H9 (cell line): ENCODE data around the gene TMUB2. TPM values are rescaled to one million over a fixed set of nuclear protein-coding genes. Genes with fewer than 3 reads are reported as not detected.

Source experiments
- DNase-seq: peaks from one replicate; pipeline ENCODE4 v3.0.0-alpha.2; 2017
- H2AFZ ChIP-seq: one replicate; pipeline ENCODE4 v1.6.1; 2013; ENCODE audit warnings: mild to moderate bottlenecking, low read length, control low read depth, moderate library complexity
- H2AK5ac ChIP-seq: 2 replicates; pipeline ENCODE4 v1.6.1; 2013; ENCODE audit warnings: low read length, control low read depth, mixed read lengths; ENCODE audit not compliant: insufficient read length
- H2BK120ac ChIP-seq: one replicate; pipeline ENCODE4 v1.6.1; 2013; ENCODE audit warnings: low read depth, mild to moderate bottlenecking, low read length, control low read depth, inconsistent platforms; ENCODE audit not compliant: poor library complexity, severe bottlenecking
- H2BK12ac ChIP-seq: 2 replicates; pipeline ENCODE4 v1.6.1; 2013; ENCODE audit warnings: low read length, control low read depth, mixed read lengths, low read depth; ENCODE audit not compliant: insufficient read length
- H2BK15ac ChIP-seq: 2 replicates; pipeline ENCODE4 v1.6.1; 2013; ENCODE audit warnings: low read depth, low read length, control low read depth
- H2BK20ac ChIP-seq: one replicate; pipeline ENCODE4 v1.6.1; 2013; ENCODE audit warnings: low read depth, mild to moderate bottlenecking, low read length, control low read depth, inconsistent platforms; ENCODE audit not compliant: poor library complexity, severe bottlenecking
- H2BK5ac ChIP-seq: 2 replicates; pipeline ENCODE4 v1.6.1; 2013; ENCODE audit warnings: low read length, control low read depth, mixed read lengths; ENCODE audit not compliant: insufficient read length
- H3K14ac ChIP-seq: 2 replicates; pipeline ENCODE4 v1.6.1; 2013; ENCODE audit warnings: low read length, control low read depth; ENCODE audit not compliant: insufficient read depth
- H3K18ac ChIP-seq: 2 replicates; pipeline ENCODE4 v1.6.1; 2013; ENCODE audit warnings: low read depth, mild to moderate bottlenecking, mixed read lengths, low read length, control low read depth; ENCODE audit not compliant: insufficient read length
- H3K23ac ChIP-seq: 2 replicates; pipeline ENCODE4 v1.6.1; 2013; ENCODE audit warnings: low read length, control low read depth, mixed read lengths, low read depth; ENCODE audit not compliant: insufficient read length
- H3K23me2 ChIP-seq: 2 replicates; pipeline ENCODE4 v1.6.1; 2013; ENCODE audit warnings: low read depth, mild to moderate bottlenecking, mixed read lengths, low read length, control low read depth; ENCODE audit not compliant: insufficient read length, poor library complexity, severe bottlenecking
- H3K27ac ChIP-seq: 2 replicates; pipeline ENCODE4 v1.5.1; 2013; ENCODE audit warnings: low read length, control low read depth, mixed read lengths, low read depth; ENCODE audit not compliant: insufficient read length
- H3K27me3 ChIP-seq: 2 replicates; pipeline ENCODE4 v1.6.1; 2013; ENCODE audit warnings: low read length, control low read depth, inconsistent platforms; ENCODE audit not compliant: insufficient read depth
- H3K4ac ChIP-seq: 2 replicates; pipeline ENCODE4 v1.6.1; 2013; ENCODE audit warnings: low read depth, mild to moderate bottlenecking, control low read depth, inconsistent platforms, low read length, moderate library complexity
- H3K4me1 ChIP-seq: 2 replicates; pipeline ENCODE4 v1.6.1; 2013; ENCODE audit warnings: low read length, control low read depth, inconsistent platforms; ENCODE audit not compliant: insufficient read depth
- H3K4me2 ChIP-seq: 2 replicates; pipeline ENCODE4 v1.6.1; 2013; ENCODE audit warnings: low read length, control low read depth, mixed read lengths; ENCODE audit not compliant: insufficient read length, insufficient read depth
- H3K56ac ChIP-seq: 2 replicates; pipeline ENCODE4 v1.6.1; 2013; ENCODE audit warnings: low read depth, mild to moderate bottlenecking, mixed read lengths, low read length, control low read depth; ENCODE audit not compliant: insufficient read length
- H3K79me1 ChIP-seq: 2 replicates; pipeline ENCODE4 v1.6.1; 2013; ENCODE audit warnings: low read depth, mild to moderate bottlenecking, moderate library complexity, low read length, control low read depth, inconsistent platforms; ENCODE audit not compliant: insufficient read depth, poor library complexity, severe bottlenecking
- H3K79me2 ChIP-seq: 2 replicates; pipeline ENCODE4 v1.6.1; 2013; ENCODE audit warnings: low read length, control low read depth, inconsistent platforms; ENCODE audit not compliant: insufficient read depth
- H3K9ac ChIP-seq: 2 replicates; pipeline ENCODE4 v1.6.1; 2013; ENCODE audit warnings: low read length, control low read depth, mixed read lengths; ENCODE audit not compliant: insufficient read length; ENCODE audit errors: extremely low read depth
- H3K9me3 ChIP-seq: one replicate; pipeline ENCODE4 v1.6.1; 2013; ENCODE audit warnings: low read depth, low read length, inconsistent platforms; ENCODE audit not compliant: control insufficient read depth
- H3T11ph ChIP-seq: one replicate; pipeline ENCODE4 v1.6.1; 2013; ENCODE audit warnings: mild to moderate bottlenecking, low read length, control low read depth, inconsistent platforms
- H4K20me1 ChIP-seq: one replicate; pipeline ENCODE4 v1.6.1; 2013; ENCODE audit not compliant: control insufficient read depth, insufficient read length, insufficient read depth
- H4K5ac ChIP-seq: 2 replicates; pipeline ENCODE4 v1.6.1; 2013; ENCODE audit warnings: low read depth, mild to moderate bottlenecking, mixed read lengths, low read length, control low read depth; ENCODE audit not compliant: insufficient read length
- H4K8ac ChIP-seq: replicated peaks from 2 replicates; pipeline ENCODE4 v1.6.1; 2013; ENCODE audit warnings: low read length, control low read depth, mixed read lengths, low read depth; ENCODE audit not compliant: insufficient read length
- H4K91ac ChIP-seq: 2 replicates; pipeline ENCODE4 v1.6.1; 2013; ENCODE audit warnings: low read depth, mild to moderate bottlenecking, moderate library complexity, mixed read lengths, low read length, control low read depth; ENCODE audit not compliant: insufficient read length
- H3K27ac Mint-ChIP-seq, 3 experiments: 2 replicates in 2 of 3; 3 replicates in 1 of 3; pipeline ENCODE4 v1.8.0; 2020 to 2021; ENCODE audit warnings: mixed read lengths in 3 of 3, mild to moderate bottlenecking in 1 of 3, moderate library complexity in 1 of 3
- H3K27me3 Mint-ChIP-seq: 2 replicates; pipeline ENCODE4 v1.8.0; 2021; ENCODE audit warnings: low read depth, mild to moderate bottlenecking, moderate library complexity, mixed read lengths
- H3K36me3 Mint-ChIP-seq, 3 experiments: 2 replicates in 2 of 3; 3 replicates in 1 of 3; pipeline ENCODE4 v1.8.0; 2020 to 2021; ENCODE audit warnings: low read depth in 3 of 3, mixed read lengths in 3 of 3; ENCODE audit not compliant: insufficient read depth in 1 of 3
- H3K4me1 Mint-ChIP-seq, 2 experiments: 2 replicates each; pipeline ENCODE4 v1.8.0; 2020; ENCODE audit warnings: mixed read lengths in 2 of 2
- H3K4me3 Mint-ChIP-seq, 2 experiments: 2 replicates in 1 of 2; 3 replicates in 1 of 2; pipeline ENCODE4 v1.8.0; 2020 to 2021; ENCODE audit warnings: mild to moderate bottlenecking in 2 of 2, mixed read lengths in 2 of 2, moderate library complexity in 1 of 2
- H3K9me3 Mint-ChIP-seq, 2 experiments: 2 replicates in 1 of 2; 3 replicates in 1 of 2; pipeline ENCODE4 v1.8.0; 2020; ENCODE audit warnings: mild to moderate bottlenecking in 2 of 2, mixed read lengths in 2 of 2, moderate library complexity in 1 of 2
- WGBS: extraction: QIAGEN DNeasy Blood & Tissue Kit; methylation state at CpG from one replicate; pipeline ENCODE4 v1.1.7; 2013; ENCODE audit warnings: missing lambda C conversion rate, low lambda C conversion rate, mixed read lengths; ENCODE audit not compliant: insufficient read length; ENCODE audit errors: extremely low coverage; 5-methylcytosine and 5-hydroxymethylcytosine counted together
- total RNA-seq: library from RNA; stranded (reverse); gene quantifications from 2 replicates; pipeline ENCODE4 v1.2.1, GENCODE V29; 2021
- TF ChIP-seq, protein P1 (sequence below): fragments of 200-600 bp; sonication (generic); conservative IDR thresholded peaks from 3 replicates; pipeline ENCODE4 v1.8.0; 2021; ENCODE audit warnings: antibody characterized with exemption, mild to moderate bottlenecking

Gene TMUB2
- total RNA-seq, 1 experiment from 2014 or later: 22.9 TPM

- Histone ChIP-seq H2BK120ac (no peak overlapping the region), H4K8ac (no peak overlapping the region), H3K23ac (no peak overlapping the region), H3K14ac (no peak overlapping the region), H4K20me1 (no peaks in the 10 kb centered on the region), H3K23me2 (peaks cover 5% of the 10 kb centered on the region), H3K9me3 (no peaks in the 10 kb centered on the region), H3T11ph (no peak overlapping the region), H3K56ac (no peak overlapping the region), H3K18ac (no peak overlapping the region), H3K79me2 (peaks cover 3% of the 10 kb centered on the region; the same call in 1 of the 2 replicates), H2AK5ac (no peak overlapping the region), H3K27ac (no peak overlapping the region), H2BK5ac (no peak overlapping the region), H2AFZ (no peak overlapping the region), H3K4me1 (no peaks in the 10 kb centered on the region), H4K91ac (no peak overlapping the region), H4K5ac (no peak overlapping the region), H3K79me1 (peaks cover 3% of the 10 kb centered on the region), H2BK15ac (no peak overlapping the region), H3K4me2 (no peak overlapping the region), H3K27me3 (no peaks in the 10 kb centered on the region), H2BK20ac (no peak overlapping the region), H2BK12ac (no peak overlapping the region), H3K9ac (no peak overlapping the region), H3K4ac (no peak overlapping the region)
- peaks cover 30 to 52% (median 50%) of the 10 kb centered on the region in 3 experiments; a peak in 6 of 7 replicates for H3K36me3 Mint-ChIP-seq
- TF ChIP-seq, protein P1, sequence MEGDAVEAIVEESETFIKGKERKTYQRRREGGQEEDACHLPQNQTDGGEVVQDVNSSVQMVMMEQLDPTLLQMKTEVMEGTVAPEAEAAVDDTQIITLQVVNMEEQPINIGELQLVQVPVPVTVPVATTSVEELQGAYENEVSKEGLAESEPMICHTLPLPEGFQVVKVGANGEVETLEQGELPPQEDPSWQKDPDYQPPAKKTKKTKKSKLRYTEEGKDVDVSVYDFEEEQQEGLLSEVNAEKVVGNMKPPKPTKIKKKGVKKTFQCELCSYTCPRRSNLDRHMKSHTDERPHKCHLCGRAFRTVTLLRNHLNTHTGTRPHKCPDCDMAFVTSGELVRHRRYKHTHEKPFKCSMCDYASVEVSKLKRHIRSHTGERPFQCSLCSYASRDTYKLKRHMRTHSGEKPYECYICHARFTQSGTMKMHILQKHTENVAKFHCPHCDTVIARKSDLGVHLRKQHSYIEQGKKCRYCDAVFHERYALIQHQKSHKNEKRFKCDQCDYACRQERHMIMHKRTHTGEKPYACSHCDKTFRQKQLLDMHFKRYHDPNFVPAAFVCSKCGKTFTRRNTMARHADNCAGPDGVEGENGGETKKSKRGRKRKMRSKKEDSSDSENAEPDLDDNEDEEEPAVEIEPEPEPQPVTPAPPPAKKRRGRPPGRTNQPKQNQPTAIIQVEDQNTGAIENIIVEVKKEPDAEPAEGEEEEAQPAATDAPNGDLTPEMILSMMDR: no peak
- H3K9me3 Mint-ChIP-seq: no peaks in the 10 kb centered on the region; a peak in 1 of 5 replicates
- peaks cover 4 to 6% of the 10 kb centered on the region in 2 experiments for H3K4me1 Mint-ChIP-seq
- WGBS: no CpG with 5 or more reads among the region's 7 CpGs
- DNase-seq: no peak
- no peaks in the 10 kb centered on the region for H3K27me3 Mint-ChIP-seq
- H3K4me3 Mint-ChIP-seq: no peak overlapping the region
- no peak overlapping the region for H3K27ac Mint-ChIP-seq
Observed at GRCh38 chr17:44144966-44145739, 41.6 kb upstream of the TMUB2 start.
